PC-3 (cell line): ENCODE measurements around the gene NDUFB10. TPM values are rescaled to one million over a fixed set of nuclear protein-coding genes. Genes with fewer than 3 reads are reported as not detected.

Experiments used
- ATAC-seq: fragments of 200-7000 bp; cut with Tn5 transposase; 2 replicates; pipeline ENCODE4 v1.9.1; 2020; ENCODE audit warnings: mild to moderate bottlenecking, moderate library complexity
- BruUV-seq: library from RNA; stranded (reverse); fragments of 400-500 nt; replicated peaks from 2 replicates; lab custom pipeline; 2021; lab: Mats Ljungman, UMichigan
- CTCF ChIA-PET: fragments of 300-600 bp; sonication (Branson Sonifier 250); formaldehyde crosslinking; loops from one replicate; lab custom pipeline; 2022; ENCODE audit warnings: antibody characterized with exemption; lab: Charles Lee
- POLR2A ChIA-PET: fragments of 300-600 bp; sonication (Branson Sonifier 250); formaldehyde crosslinking; loops from one replicate; lab custom pipeline; 2022; ENCODE audit warnings: antibody characterized with exemption; ENCODE audit not compliant: unreplicated experiment; lab: Charles Lee
- DNase-seq: peaks from one replicate; pipeline ENCODE4 v3.0.0-alpha.2; 2015
- H2AFZ ChIP-seq: fragments of 300-600 bp; sonication (generic); 2 replicates; pipeline ENCODE4 v1.6.0; 2016; ENCODE audit warnings: antibody characterized with exemption, low read length
- H3F3A ChIP-seq: fragments of 300-600 bp; sonication (generic); one replicate; pipeline ENCODE4 v1.6.0; 2017; ENCODE audit warnings: antibody characterized with exemption, low read length, control low read depth, mild to moderate bottlenecking; ENCODE audit not compliant: unreplicated experiment
- H3K27ac ChIP-seq: fragments of 300-600 bp; sonication (generic); 2 replicates; pipeline ENCODE4 v1.5.1; 2016; ENCODE audit warnings: mild to moderate bottlenecking, low read length
- H3K27me3 ChIP-seq: fragments of 300-600 bp; sonication (generic); 2 replicates; pipeline ENCODE4 v1.6.1; 2016; ENCODE audit warnings: low read length, mixed read lengths
- H3K36me3 ChIP-seq: fragments of 300-600 bp; sonication (generic); 2 replicates; pipeline ENCODE4 v1.6.1; 2016; ENCODE audit warnings: low read depth, mixed run types, low read length, mixed read lengths
- H3K4me1 ChIP-seq: fragments of 300-600 bp; sonication (generic); 2 replicates; pipeline ENCODE4 v1.5.1; 2016; ENCODE audit warnings: low read length; ENCODE audit not compliant: insufficient read depth
- H3K4me2 ChIP-seq: fragments of 300-600 bp; sonication (generic); 2 replicates; pipeline ENCODE4 v1.6.0; 2016; ENCODE audit warnings: low read length
- H3K4me3 ChIP-seq: fragments of 300-600 bp; sonication (generic); 2 replicates; pipeline ENCODE4 v1.5.1; 2016; ENCODE audit warnings: mild to moderate bottlenecking, low read length, mixed read lengths
- H3K79me2 ChIP-seq: fragments of 300-600 bp; sonication (generic); 2 replicates; pipeline ENCODE4 v1.6.1; 2017; ENCODE audit warnings: low read length, mixed read lengths
- H3K9ac ChIP-seq: fragments of 300-600 bp; sonication (generic); 2 replicates; pipeline ENCODE4 v1.6.0; 2016; ENCODE audit warnings: mild to moderate bottlenecking, low read length
- H3K9me2 ChIP-seq: fragments of 300-600 bp; sonication (generic); replicated peaks from 2 replicates; pipeline ENCODE4 v1.6.1; 2016; ENCODE audit warnings: mixed run types, low read length, mixed read lengths
- H3K9me3 ChIP-seq: fragments of 300-600 bp; sonication (generic); 2 replicates; pipeline ENCODE4 v1.6.1; 2016; ENCODE audit warnings: low read length, mixed read lengths
- H4K20me1 ChIP-seq: fragments of 300-600 bp; sonication (generic); 2 replicates; pipeline ENCODE4 v1.6.1; 2016; ENCODE audit warnings: low read length, mixed read lengths
- EZH2 ChIP-seq: fragments of 300-600 bp; sonication (generic); IDR thresholded peaks from one replicate; pipeline ENCODE4 v1.6.1; 2017; ENCODE audit warnings: antibody characterized with exemption, mild to moderate bottlenecking, low read length; ENCODE audit not compliant: unreplicated experiment
- EZH2phosphoT487 ChIP-seq: fragments of 300-600 bp; sonication (generic); IDR thresholded peaks from 2 replicates; pipeline ENCODE4 v1.6.1; 2018; ENCODE audit warnings: mild to moderate bottlenecking, antibody characterized with exemption, low read length, borderline replicate concordance
- intact Hi-C: fragments of 100-400 bp; cut with micrococcal nuclease; formaldehyde crosslinking; loops from 2 replicates; pipeline ENCODE4 v1.9.0; 2023
- total RNA-seq: library from RNA; depleted of rRNA; stranded (reverse); fragments of >200 nt; gene quantifications from 2 replicates; pipeline ENCODE4 v1.2.3, GENCODE V29; 2014
- TF ChIP-seq, protein P1 (sequence below): fragments of 300-600 bp; sonication (generic); conservative IDR thresholded peaks from 2 replicates; pipeline ENCODE4 v1.5.1; 2017; ENCODE audit warnings: antibody characterized with exemption, low read depth, mild to moderate bottlenecking, low read length

Gene NDUFB10
- total RNA-seq, 1 experiment from 2014 or later, result 530 TPM

DNA sequence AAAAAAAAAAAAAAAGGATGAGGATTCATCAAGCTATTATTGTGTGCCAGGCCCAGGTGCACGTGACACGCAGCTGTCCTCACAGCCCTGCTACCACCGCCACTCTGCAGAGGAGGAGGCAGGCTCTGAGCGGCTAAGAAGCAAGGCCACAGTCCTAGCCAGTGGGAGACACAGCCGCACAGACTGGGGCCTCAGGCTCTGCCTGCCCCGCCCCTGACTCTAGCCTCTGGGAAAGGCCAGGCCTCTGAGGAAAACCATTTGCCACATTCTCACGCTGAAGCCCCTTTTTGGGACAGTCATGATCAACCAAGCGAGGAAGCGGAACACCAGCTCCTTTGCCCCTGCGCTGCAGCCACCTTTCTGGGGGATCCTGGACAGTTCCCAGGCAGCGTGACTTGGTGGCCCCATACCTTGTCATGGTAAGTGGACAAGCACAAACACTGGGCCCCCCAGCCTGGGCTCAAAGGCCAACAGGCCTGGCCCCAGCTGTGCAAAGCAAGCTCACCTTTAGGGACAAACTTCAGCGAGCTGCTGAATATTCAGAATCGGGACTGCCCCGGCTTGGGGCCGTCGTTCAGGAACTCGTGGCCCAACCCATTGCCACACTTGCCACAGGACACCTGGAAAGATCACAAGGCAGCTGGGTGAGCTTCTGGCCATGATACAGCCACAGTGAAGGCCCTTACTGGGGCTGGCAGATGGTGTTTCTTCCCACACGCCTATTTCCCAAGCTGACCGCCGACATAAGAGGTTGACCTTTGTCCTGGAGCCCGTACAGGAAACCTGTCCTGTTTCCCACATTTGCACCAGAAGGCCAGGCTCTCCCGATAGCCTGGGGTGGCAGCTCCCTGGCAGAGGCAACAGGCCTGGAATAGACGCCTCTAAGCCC is 18.8 kb upstream of the NDUFB10 start:
- H3K9me3 ChIP-seq, result no peaks in the 10 kb centered on the region
- H3K79me2 ChIP-seq, result peaks cover 6% of the 10 kb centered on the region; the same call in 1 of the 2 replicates
- H3K4me2 ChIP-seq, result no peak overlapping the region
- no peak overlapping the region for H3K27ac ChIP-seq
- H3K27me3 ChIP-seq, result no peaks in the 10 kb centered on the region
- TF ChIP-seq EZH2phosphoT487 (no peak), EZH2 (no peak)
- TF ChIP-seq, protein P1, sequence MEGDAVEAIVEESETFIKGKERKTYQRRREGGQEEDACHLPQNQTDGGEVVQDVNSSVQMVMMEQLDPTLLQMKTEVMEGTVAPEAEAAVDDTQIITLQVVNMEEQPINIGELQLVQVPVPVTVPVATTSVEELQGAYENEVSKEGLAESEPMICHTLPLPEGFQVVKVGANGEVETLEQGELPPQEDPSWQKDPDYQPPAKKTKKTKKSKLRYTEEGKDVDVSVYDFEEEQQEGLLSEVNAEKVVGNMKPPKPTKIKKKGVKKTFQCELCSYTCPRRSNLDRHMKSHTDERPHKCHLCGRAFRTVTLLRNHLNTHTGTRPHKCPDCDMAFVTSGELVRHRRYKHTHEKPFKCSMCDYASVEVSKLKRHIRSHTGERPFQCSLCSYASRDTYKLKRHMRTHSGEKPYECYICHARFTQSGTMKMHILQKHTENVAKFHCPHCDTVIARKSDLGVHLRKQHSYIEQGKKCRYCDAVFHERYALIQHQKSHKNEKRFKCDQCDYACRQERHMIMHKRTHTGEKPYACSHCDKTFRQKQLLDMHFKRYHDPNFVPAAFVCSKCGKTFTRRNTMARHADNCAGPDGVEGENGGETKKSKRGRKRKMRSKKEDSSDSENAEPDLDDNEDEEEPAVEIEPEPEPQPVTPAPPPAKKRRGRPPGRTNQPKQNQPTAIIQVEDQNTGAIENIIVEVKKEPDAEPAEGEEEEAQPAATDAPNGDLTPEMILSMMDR, result no peak
- no peaks in the 10 kb centered on the region for H3F3A ChIP-seq
- H3K9ac ChIP-seq, result no peak overlapping the region
- no peak for ATAC-seq
- no peaks in the 10 kb centered on the region for H4K20me1 ChIP-seq
- DNase-seq, result no peak
- no peak overlapping the region for H2AFZ ChIP-seq
- no peaks in the 10 kb centered on the region for H3K9me2 ChIP-seq
- no TSS peak for BruUV-seq
- H3K4me3 ChIP-seq, result no peak overlapping the region
- intact Hi-C loops, result no loop called here
- H3K4me1 ChIP-seq, result peaks cover 13% of the 10 kb centered on the region
- POLR2A ChIA-PET, result no interaction called here
- H3K36me3 ChIP-seq, result no peaks in the 10 kb centered on the region
- CTCF ChIA-PET, result interaction anchor here (0.7 kb wide), 1 partner anchor 9 kb away, joined by 4 read pairs; no protein-coding TSS in a partner anchor

DNA sequence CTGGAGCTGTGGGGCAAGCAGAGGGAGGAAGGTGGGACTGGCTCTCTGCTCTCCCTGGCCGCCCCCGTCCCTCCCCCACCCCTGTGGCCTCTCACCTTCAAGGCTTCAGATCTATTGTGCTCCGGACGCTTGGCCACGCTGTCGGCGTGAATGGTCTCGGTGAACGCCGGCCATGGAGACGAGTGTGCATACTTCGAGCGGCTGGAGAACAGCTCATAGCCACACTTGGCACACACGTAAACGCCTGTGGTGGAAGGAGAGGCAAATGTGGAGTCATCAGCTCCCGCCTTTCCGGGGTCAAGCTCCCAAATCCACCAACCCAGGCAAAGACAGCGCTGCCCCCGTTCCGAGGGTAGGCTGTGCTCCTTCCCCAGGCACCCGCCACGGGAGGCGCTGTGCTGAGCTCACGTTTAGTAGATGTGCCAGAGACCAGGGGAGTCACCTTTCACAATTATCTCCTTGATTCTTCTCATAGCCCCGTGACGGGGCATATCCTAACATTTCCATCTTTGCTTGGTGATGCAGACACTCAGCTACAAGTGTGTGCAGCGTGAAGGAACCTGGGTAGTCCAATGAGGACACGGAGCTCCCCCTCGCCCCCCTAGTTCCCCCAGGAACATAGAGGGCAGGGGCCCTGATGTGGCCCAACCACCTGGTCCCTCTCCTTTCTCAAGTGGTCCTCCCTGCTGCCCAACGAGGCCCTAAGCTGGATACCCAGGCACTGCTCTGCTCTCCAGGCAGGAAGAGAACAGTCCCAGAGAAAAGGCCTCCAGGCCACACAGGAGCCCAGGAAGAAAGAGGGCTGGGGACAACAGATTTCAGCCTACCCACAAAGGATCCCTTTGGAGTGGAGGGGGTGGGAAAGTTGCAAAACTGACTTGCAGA is 17.9 kb upstream of the NDUFB10 start:
- Histone ChIP-seq H3K27ac (peak overlapping the region; percentile 41), H3K4me3 (peak overlapping the region; percentile 85), H3K79me2 (peaks cover 6% of the 10 kb centered on the region; the same call in 1 of the 2 replicates), H3K27me3 (no peaks in the 10 kb centered on the region), H3K9me2 (no peaks in the 10 kb centered on the region), H3K9ac (no peak overlapping the region), H3K4me2 (peak overlapping the region; percentile 93), H3K36me3 (no peaks in the 10 kb centered on the region), H3K9me3 (no peaks in the 10 kb centered on the region), H3F3A (no peaks in the 10 kb centered on the region), H2AFZ (no peak overlapping the region; the same call in 1 of the 2 replicates), H4K20me1 (no peaks in the 10 kb centered on the region), H3K4me1 (peaks cover 11% of the 10 kb centered on the region)
- DNase-seq (no peak), ATAC-seq (no peak)
- ChIA-PET POLR2A (no interaction called here), CTCF (interaction anchor here (0.7 kb wide), 1 partner anchor 9 kb away, joined by 4 read pairs; no protein-coding TSS in a partner anchor)
- intact Hi-C loops, result no loop called here
- BruUV-seq, result no TSS peak
- TF ChIP-seq EZH2 (no peak), EZH2phosphoT487 (no peak)
- TF ChIP-seq, protein P1, result 0 out of 2 replicates have a peak, but pooled peaks have one; percentile 10
